HG03108 (cell line): ENCODE measurements around the gene SEMA6D.

ENCODE experiments used
- ATAC-seq: cut with Tn5 transposase; IDR thresholded peaks from one replicate; pipeline ENCODE4 v1.9.1; 2021; ENCODE audit warnings: moderate library complexity; ENCODE audit not compliant: unreplicated experiment

SEMA6D gene, protein sequence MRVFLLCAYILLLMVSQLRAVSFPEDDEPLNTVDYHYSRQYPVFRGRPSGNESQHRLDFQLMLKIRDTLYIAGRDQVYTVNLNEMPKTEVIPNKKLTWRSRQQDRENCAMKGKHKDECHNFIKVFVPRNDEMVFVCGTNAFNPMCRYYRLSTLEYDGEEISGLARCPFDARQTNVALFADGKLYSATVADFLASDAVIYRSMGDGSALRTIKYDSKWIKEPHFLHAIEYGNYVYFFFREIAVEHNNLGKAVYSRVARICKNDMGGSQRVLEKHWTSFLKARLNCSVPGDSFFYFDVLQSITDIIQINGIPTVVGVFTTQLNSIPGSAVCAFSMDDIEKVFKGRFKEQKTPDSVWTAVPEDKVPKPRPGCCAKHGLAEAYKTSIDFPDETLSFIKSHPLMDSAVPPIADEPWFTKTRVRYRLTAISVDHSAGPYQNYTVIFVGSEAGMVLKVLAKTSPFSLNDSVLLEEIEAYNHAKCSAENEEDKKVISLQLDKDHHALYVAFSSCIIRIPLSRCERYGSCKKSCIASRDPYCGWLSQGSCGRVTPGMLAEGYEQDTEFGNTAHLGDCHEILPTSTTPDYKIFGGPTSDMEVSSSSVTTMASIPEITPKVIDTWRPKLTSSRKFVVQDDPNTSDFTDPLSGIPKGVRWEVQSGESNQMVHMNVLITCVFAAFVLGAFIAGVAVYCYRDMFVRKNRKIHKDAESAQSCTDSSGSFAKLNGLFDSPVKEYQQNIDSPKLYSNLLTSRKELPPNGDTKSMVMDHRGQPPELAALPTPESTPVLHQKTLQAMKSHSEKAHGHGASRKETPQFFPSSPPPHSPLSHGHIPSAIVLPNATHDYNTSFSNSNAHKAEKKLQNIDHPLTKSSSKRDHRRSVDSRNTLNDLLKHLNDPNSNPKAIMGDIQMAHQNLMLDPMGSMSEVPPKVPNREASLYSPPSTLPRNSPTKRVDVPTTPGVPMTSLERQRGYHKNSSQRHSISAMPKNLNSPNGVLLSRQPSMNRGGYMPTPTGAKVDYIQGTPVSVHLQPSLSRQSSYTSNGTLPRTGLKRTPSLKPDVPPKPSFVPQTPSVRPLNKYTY

GRCh38 chr15:47717036-47717612 lies at the start of gene SEMA6D:
Gene SEMA6D, plus strand, starts transcription at chr15:47717505. Its CDS starts 42,294 bp downstream, at chr15:47759799.
- ATAC-seq, result no peak

- no peak for ATAC-seq
Measured at GRCh38 chr15:47669221-47669620, 48.1 kb upstream of the SEMA6D start.

- no peak for ATAC-seq
Measured at GRCh38 chr15:47670365-47670764, 46.9 kb upstream of the SEMA6D start.

DNA sequence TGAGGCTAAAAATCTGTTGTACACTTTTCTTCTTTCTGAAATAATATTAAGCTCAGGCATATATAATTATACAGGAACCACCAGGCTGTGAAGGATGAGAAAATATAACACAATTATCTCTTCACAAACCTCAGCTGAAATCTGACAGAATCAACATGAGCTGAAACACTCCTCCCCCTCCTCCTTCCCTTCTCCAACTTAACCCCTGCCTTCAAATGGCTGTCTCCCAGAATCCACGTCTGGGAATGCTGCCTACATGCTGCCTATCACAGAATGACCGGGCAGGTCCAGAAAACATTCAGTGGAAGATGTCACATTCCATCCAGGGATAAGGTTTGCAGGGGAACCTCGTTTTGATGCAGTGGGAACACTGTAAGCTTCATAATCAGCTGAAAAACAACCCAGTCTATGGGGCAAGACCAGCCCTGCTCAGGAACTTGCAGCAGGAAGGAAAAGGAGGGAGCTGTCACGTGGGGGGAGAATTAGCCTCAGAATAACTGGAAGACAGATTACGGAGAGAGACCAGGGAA lies 44.0 kb upstream of the SEMA6D start:
- no peak for ATAC-seq

DNA sequence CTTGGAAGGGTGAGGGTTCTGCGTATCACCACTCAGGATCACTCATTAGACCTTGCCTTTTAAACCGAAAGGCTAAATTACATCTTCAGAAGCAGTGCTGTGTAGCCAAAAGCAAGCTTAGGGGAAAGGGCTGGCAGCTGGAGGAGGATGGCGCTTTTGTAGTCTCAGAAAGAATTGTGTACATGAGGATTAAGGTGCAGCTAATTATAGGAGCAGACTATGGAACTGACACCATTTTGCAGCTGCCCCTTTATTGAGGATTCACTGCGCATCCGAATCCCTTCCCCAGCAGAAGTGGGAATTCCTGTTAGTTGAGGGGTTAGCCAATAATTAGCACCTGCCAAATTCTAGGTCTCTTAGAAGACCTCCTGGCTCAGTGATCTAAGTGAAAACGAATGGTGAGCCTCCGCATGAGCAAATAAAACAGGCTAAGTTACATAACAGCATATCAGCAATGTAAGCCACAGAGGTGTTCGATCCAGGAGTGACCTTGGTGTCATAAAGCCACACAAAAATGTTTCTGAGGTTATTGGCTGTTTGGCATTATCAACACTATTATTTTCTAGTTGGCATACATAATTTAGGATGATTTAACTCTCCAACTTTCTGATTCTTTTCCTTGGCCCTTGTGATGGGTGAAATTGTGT lies 42.6 kb upstream of the SEMA6D start:
- ATAC-seq, result no peak

GRCh38 chr15:47675735-47676134 lies 41.6 kb upstream of the SEMA6D start:
- ATAC-seq, result no peak

DNA sequence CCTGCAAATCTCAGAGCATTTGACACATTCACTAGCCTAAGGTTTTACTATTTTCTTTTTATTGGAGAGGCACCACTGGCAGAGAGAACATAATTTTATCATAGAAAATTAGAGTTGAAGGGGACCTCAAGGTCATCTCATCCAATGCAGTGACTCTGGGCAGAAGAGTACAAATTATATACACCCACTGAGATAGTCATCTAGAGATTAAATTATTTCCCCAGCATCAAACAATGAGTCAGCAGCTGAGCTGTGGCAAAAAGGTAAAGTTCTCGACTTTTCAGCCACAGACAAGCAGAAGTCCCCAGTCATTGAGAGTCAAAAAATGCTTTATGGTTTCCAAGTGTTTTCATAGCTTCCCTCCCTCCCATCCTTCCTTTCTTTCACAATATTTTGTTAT lies 39.3 kb upstream of the SEMA6D start:
- ATAC-seq, result no peak

- no peak for ATAC-seq
Measured at GRCh38 chr15:47682661-47683060, 34.6 kb upstream of the SEMA6D start.

DNA sequence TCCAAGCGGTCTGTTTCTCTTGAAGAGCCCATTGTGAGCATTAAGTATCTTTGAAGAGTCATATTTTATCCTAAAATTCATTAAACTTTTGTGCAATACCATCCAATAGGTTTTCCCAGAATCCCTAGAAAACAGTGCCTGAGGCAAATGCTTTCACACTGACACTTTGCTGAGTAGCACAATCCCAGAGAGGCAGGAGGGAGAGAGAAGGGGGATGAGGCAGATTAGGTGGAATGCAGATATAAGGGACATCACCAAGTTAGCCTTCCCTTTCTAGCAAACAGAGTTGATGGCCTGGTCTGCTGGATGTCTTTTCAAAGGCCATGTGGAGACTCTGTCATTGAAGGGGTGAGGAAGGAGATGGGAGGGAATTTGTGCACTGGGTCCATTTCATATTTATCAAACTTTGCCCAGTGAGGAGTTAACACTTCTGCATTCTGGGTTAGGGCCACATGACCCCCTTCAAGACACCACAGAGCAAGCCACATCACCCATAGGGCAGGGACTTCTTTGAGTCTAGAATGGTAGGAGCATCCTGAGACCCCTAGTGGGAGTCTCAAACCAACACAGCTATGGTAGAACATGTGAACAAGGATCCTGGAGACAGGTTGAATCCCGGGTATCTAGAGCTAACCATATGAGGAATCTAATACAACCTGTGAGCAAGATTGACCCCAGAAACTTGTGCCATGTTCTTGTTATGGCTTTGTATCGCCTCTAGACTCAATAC lies 32.0 kb upstream of the SEMA6D start:
- ATAC-seq, result no peak

- ATAC-seq, result no peak
Measured at GRCh38 chr15:47688573-47689086, 28.7 kb upstream of the SEMA6D start.

DNA sequence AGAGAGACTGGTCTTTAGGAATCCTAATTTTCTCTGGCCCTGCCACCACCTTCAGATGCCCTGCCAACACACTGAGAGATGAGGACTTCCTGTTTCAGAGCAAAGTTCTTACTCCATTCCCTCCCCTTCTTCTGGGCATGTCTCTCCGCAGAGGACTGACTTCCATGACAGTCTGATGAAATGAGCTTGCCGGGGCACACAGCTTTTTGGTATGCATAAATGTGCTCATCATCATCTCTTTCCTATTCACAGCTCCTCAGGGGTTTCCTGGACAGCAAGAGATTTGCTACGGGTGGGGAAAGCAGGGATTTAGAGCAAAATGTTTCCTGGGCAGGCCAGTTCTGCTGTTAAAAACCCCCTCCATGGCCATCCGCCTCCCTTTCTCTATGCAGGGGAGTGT lies 27.6 kb upstream of the SEMA6D start:
- ATAC-seq, result no peak

GRCh38 chr15:47691882-47692281 lies 25.4 kb upstream of the SEMA6D start:
- no peak for ATAC-seq

- ATAC-seq, result no peak
Measured at GRCh38 chr15:47696351-47696750, 21.0 kb upstream of the SEMA6D start.

GRCh38 chr15:47705281-47705997 lies 11.9 kb upstream of the SEMA6D start:
- ATAC-seq, result no peak

DNA sequence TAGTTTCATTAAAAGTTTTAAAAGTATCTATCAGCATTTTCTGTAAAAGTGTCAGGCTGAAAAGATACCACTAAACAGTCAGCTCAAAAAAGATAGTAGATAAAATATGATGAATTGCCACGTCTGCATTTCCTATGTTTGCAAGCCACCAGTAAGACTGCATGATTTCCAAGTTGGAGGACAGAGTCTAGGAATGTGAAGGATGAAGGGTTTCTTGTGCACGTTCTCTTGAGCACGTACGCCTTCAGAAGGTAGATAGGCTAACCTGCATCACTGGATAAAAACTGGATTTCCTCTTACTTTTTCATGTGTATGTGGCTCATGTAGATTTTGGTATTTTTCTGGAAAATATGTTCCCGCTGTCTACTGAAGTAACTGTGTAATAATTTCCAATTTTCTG lies 9.9 kb upstream of the SEMA6D start:
- no peak for ATAC-seq

GRCh38 chr15:47708161-47708980 lies 8.9 kb upstream of the SEMA6D start:
- ATAC-seq, result no peak

DNA sequence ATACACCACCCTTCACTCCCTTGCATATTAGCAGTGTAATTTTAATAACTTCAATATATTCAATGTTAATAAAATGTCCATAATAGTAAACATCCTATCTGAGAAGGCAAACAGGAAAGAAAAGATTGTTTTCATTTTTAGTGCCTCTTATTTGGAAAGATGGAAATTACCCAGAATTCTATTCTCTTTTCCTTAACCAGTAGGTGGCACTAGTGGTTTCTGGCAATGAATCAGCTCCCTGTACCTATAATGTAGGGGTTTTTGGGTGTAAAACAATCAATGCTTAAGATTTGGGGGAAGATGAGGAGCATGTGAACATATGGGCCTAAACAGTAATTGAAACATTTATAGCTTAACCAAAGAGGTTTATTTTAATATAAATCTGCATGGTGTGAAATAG lies 5.7 kb upstream of the SEMA6D start:
- no peak for ATAC-seq

GRCh38 chr15:47715402-47715801 lies 1.9 kb upstream of the SEMA6D start:
- no peak for ATAC-seq
